Lower lobe of right lung (tissue), 2 donors: ENCODE data around the gene SLC22A8. TPM values are rescaled to one million over a fixed set of nuclear protein-coding genes. Genes with fewer than 3 reads are reported as not detected.

ENCODE experiments used
- ATAC-seq, 2 donors: fragments of 200-7000 bp; cut with Tn5 transposase; one replicate each; pipeline ENCODE4 v1.9.1; 2020 to 2022; ENCODE audit warnings: mild to moderate bottlenecking in 2 of 2, moderate library complexity in 2 of 2
- DNase-seq: peaks from one replicate; pipeline ENCODE4 v3.0.0-alpha.2; 2020
- H3K27ac ChIP-seq: fragments of 200-600 bp; one replicate; pipeline ENCODE4 v1.8.0; 2022
- H3K27me3 ChIP-seq: fragments of 200-600 bp; one replicate; pipeline ENCODE4 v1.8.0; 2022; ENCODE audit warnings: low read depth
- H3K36me3 ChIP-seq: fragments of 200-600 bp; one replicate; pipeline ENCODE4 v1.8.0; 2022; ENCODE audit warnings: mild to moderate bottlenecking
- H3K4me1 ChIP-seq: fragments of 200-600 bp; one replicate; pipeline ENCODE4 v1.8.0; 2022
- H3K4me3 ChIP-seq: fragments of 200-600 bp; one replicate; pipeline ENCODE4 v1.8.0; 2022; ENCODE audit warnings: mild to moderate bottlenecking
- H3K9me3 ChIP-seq: fragments of 200-600 bp; one replicate; pipeline ENCODE4 v1.8.0; 2022
- intact Hi-C: fragments of 100-400 bp; cut with DNase I; formaldehyde crosslinking; loops from one replicate; pipeline ENCODE4 v1.11.0; 2022
- total RNA-seq: library from RNA; stranded (reverse); fragmentation: NEBNext Ultra II Directional; extraction: Animal tissue kit (Norgen Biotek cat#: 25700); gene quantifications from one replicate; pipeline ENCODE4 v1.2.1, GENCODE V29; 2021
- TF ChIP-seq, protein P1 (sequence below): fragments of 200-600 bp; IDR thresholded peaks from one replicate; pipeline ENCODE4 v1.8.0; 2022; ENCODE audit warnings: antibody characterized with exemption, mild to moderate bottlenecking
- donor health status: DM: no; HTN: yes; CAD: no; lungs with severe emphysema.

Gene SLC22A8
- total RNA-seq, 1 donor from 2014 or later, result not detected

DNA sequence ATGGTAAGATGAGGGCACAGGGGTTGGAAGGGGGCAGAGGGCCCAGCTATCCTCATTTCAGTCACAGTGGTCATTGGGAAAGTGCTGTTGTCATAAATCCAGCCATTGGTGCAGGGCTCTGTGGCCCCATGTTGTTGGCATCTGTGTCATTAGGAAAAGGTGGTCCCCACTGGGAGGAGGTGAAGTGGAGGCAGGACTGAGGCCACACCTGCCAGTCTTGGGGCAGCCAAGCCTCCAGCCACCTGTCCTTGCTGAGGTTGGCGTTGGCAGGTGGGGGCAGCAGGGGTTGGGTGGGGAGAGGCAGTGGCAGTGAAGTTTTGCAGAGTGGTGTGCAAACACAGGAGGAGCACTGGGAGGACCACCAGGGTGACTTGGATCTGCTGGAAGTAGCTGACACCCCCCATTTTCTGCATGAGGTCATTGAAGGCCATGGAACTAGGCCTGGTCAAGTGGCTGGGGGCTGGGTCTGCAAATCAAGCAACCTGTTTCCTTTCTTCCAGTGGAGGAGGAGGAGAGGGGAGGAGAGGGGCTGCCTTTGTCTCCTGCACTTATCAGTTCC lies 56.1 kb downstream of the SLC22A8 start:
- Histone ChIP-seq H3K27me3 (no peaks in the 10 kb centered on the region), H3K27ac (peak overlapping the region; percentile 24), H3K4me3 (no peak overlapping the region), H3K9me3 (no peaks in the 10 kb centered on the region), H3K36me3 (no peaks in the 10 kb centered on the region), H3K4me1 (peaks cover 14% of the 10 kb centered on the region)
- no peak for DNase-seq
- TF ChIP-seq, protein P1, sequence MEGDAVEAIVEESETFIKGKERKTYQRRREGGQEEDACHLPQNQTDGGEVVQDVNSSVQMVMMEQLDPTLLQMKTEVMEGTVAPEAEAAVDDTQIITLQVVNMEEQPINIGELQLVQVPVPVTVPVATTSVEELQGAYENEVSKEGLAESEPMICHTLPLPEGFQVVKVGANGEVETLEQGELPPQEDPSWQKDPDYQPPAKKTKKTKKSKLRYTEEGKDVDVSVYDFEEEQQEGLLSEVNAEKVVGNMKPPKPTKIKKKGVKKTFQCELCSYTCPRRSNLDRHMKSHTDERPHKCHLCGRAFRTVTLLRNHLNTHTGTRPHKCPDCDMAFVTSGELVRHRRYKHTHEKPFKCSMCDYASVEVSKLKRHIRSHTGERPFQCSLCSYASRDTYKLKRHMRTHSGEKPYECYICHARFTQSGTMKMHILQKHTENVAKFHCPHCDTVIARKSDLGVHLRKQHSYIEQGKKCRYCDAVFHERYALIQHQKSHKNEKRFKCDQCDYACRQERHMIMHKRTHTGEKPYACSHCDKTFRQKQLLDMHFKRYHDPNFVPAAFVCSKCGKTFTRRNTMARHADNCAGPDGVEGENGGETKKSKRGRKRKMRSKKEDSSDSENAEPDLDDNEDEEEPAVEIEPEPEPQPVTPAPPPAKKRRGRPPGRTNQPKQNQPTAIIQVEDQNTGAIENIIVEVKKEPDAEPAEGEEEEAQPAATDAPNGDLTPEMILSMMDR, result no peak
- ATAC-seq, result no peak
- intact Hi-C loops, result no loop called here

DNA sequence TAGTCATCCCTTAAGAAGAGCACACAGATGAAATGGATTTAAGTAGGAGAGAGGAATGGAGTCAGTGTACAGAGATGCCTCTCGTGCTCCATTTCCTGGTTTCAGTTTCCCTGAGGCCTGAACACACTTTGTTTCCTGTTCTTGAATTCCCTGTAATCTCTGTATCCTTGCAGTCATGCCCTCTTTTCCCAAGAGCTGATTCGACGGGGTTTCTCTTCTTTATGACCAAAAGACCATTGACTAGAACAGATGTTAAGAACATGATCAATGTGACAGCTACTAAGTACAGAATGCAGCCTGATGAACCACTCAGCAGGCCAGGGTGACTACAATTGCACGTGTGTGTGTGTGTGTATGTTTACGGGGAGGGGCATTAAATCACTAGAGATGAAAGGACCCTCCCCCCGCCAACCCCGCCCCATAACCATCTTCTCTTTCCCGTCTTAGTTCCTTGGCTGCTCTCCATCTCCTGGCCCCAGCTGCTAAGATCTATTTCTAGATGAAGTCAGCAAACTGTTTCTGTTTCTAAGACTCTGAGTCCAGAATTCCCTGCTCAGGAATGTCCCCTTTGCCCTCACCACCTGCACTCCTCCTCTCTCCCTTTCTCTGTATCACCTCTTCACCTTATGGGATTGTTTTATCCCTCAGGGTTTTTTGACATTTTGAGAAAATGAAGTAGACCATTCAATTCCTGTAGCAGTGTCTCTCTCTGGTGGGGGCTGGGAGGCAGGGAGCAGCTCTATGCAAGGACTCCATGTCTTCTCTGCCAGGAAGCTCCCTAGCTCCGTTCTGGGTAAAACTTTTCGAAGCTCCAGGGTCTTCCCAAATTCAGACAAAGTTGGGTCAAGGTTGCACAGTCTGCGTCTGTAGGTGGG lies 56.9 kb downstream of the SLC22A8 start:
- intact Hi-C loops, result no loop called here
- no peak overlapping the region for H3K4me3 ChIP-seq
- H3K27ac ChIP-seq, result peak overlapping the region; percentile 24
- H3K9me3 ChIP-seq, result no peaks in the 10 kb centered on the region
- no peaks in the 10 kb centered on the region for H3K27me3 ChIP-seq
- ATAC-seq (no peak), DNase-seq (no peak)
- H3K36me3 ChIP-seq, result no peaks in the 10 kb centered on the region
- H3K4me1 ChIP-seq, result peaks cover 14% of the 10 kb centered on the region
- TF ChIP-seq, protein P1, result no peak

DNA sequence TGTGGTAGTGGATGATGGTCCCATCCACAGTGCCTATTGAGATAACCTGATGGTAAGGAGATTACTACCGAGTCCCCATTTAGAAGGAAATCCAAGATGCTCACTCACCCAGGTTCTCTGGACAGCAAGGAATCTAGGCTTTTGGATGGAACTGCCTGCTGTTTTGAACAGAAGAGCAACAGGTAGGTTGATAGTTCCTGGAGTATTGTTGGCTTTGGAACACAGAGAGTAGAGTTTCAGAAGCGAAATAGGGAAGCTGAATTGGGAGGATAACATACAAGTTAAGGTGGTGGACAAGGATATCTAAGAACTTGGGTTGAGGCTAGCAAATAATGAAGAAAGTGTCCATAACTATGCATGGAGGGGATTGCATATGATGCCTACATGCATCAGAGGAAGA lies 58.5 kb downstream of the SLC22A8 start:
- Histone ChIP-seq H3K27me3 (no peaks in the 10 kb centered on the region), H3K36me3 (no peaks in the 10 kb centered on the region), H3K4me3 (no peak overlapping the region), H3K9me3 (no peaks in the 10 kb centered on the region), H3K4me1 (peaks cover 14% of the 10 kb centered on the region), H3K27ac (no peak overlapping the region)
- DNase-seq (no peak), ATAC-seq (no peak)
- TF ChIP-seq, protein P1, result no peak
- intact Hi-C loops, result no loop called here

- Histone ChIP-seq H3K36me3 (no peaks in the 10 kb centered on the region), H3K27me3 (no peaks in the 10 kb centered on the region), H3K4me3 (no peak overlapping the region), H3K9me3 (no peaks in the 10 kb centered on the region), H3K27ac (no peak overlapping the region), H3K4me1 (peaks cover 13% of the 10 kb centered on the region)
- no peak for ATAC-seq
- intact Hi-C loops, result no loop called here
- TF ChIP-seq, protein P1, result no peak
- no peak for DNase-seq
These were observed 61.2 kb downstream of the SLC22A8 start for GRCh38 chr11:62954478-62954877.

DNA sequence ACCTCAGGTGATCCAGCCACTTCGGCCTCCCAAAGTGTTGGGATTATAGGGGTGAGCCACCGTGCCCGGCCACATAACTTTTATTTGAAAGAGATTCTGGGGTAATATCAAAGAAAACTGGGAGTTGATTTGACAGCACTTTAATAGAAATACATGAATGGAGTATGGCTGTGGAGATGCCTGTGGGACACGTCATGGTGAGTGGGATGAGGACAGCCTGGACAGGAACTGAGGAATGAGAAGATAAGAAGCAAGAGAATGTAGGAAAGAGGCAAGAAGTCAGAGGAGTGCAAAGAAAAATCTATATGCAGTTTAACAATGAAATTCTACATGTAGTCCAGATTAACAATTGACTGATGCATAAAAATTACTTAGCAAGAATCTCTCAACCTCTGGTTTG lies 61.8 kb downstream of the SLC22A8 start:
- H3K4me1 ChIP-seq, result peaks cover 6% of the 10 kb centered on the region
- ATAC-seq, result no peak
- no peaks in the 10 kb centered on the region for H3K36me3 ChIP-seq
- H3K27me3 ChIP-seq, result no peaks in the 10 kb centered on the region
- TF ChIP-seq, protein P1, result no peak
- DNase-seq, result no peak
- no peaks in the 10 kb centered on the region for H3K9me3 ChIP-seq
- intact Hi-C loops, result no loop called here
- H3K27ac ChIP-seq, result no peak overlapping the region
- no peak overlapping the region for H3K4me3 ChIP-seq
